ENCODE results near the gene COPS7A.
A peak's percentile ranks its signal among the peaks of the same experiment; 100 is the strongest.
"Not testable (repeated sequence)": the region's sequence is repeated elsewhere in the genome, so short reads cannot be mapped to it uniquely, and the experiment has no call there.

The COPS7A gene

GRCh38 chr12:6699989-6700645 is 23.7 kb upstream of the COPS7A start:
- DNase-seq, result peak in 40 of 42 donors; percentile 10 to 76 (median 50)
- intact Hi-C loops (cut with DNase I), result no loop called here

GRCh38 chr12:6700646-6701051 is 23.2 kb upstream of the COPS7A start, which contains the start of gene PIANP:
Gene PIANP (minus strand): TSS chr12:6700815. CDS start chr12:6698061, 2,754 bp downstream.
- intact Hi-C loops (cut with DNase I), result no loop called here
- peak in 41 of 42 donors; percentile 12 to 83 (median 66) for DNase-seq

GRCh38 chr12:6701078-6701768 is 22.6 kb upstream of the COPS7A start:
- no peak for DNase-seq

GRCh38 chr12:6703631-6704030 is 20.2 kb upstream of the COPS7A start:
- no peak for DNase-seq
- intact Hi-C loops (cut with DNase I), result no loop called here

More at GRCh38 chr12:6701078-6701768, 22.6 kb upstream of the COPS7A start:
- intact Hi-C loops (cut with DNase I), result no loop called here

- intact Hi-C loops (cut with DNase I); DNase-seq: not testable (repeated sequence)
Measured at GRCh38 chr12:6708351-6708750, 15.5 kb upstream of the COPS7A start.

- intact Hi-C loops (cut with DNase I), result no loop called here
Measured at GRCh38 chr12:6708960-6709394, 14.9 kb upstream of the COPS7A start.

GRCh38 chr12:6716031-6716873 is 7.6 kb upstream of the COPS7A start:
- intact Hi-C loops (cut with DNase I); DNase-seq: not testable (repeated sequence)

More at GRCh38 chr12:6708960-6709394, 14.9 kb upstream of the COPS7A start:
- no peak for DNase-seq

GRCh38 chr12:6716874-6717437 is 6.9 kb upstream of the COPS7A start:
- DNase-seq, result no peak
- intact Hi-C loops (cut with DNase I), result no loop called here

GRCh38 chr12:6722863-6723262 is 983 bp upstream of the COPS7A start:
- intact Hi-C loops (cut with DNase I), result loop anchor here (1.0 to 2.0 kb wide), 2 partner anchors 34 to 60 kb away; partner anchors contain the start of genes ING4 and ZNF384
- DNase-seq, result no peak

GRCh38 chr12:6724409-6724797 is 557 bp downstream of the COPS7A start:
- intact Hi-C loops (cut with DNase I), result no loop called here

GRCh38 chr12:6725350-6725749 is 1.5 kb downstream of the COPS7A start:
- DNase-seq, result no peak
- intact Hi-C loops (cut with DNase I), result no loop called here

More at GRCh38 chr12:6724409-6724797, 557 bp downstream of the COPS7A start:
- peak in 11 of 42 donors; percentile 3 to 45 (median 16) for DNase-seq

- DNase-seq, result no peak
- intact Hi-C loops (cut with DNase I), result no loop called here
Measured at GRCh38 chr12:6729186-6729585, 5.3 kb downstream of the COPS7A start.

- intact Hi-C loops (cut with DNase I), result no loop called here
- peak in 35 of 42 donors; percentile 5 to 79 (median 39) for DNase-seq
Measured at GRCh38 chr12:6730169-6730568, 6.3 kb downstream of the COPS7A start.

- intact Hi-C loops (cut with DNase I), result no loop called here
- DNase-seq, result no peak
Measured at GRCh38 chr12:6734506-6735387, 10.9 kb downstream of the COPS7A start.

GRCh38 chr12:6735448-6736191 is 11.8 kb downstream of the COPS7A start:
- peak; percentile 26 to 83 (median 63) for DNase-seq

GRCh38 chr12:6736754-6737153 is 12.9 kb downstream of the COPS7A start:
- no peak for DNase-seq
- intact Hi-C loops (cut with DNase I), result no loop called here

More at GRCh38 chr12:6735448-6736191, 11.8 kb downstream of the COPS7A start:
- intact Hi-C loops (cut with DNase I), result no loop called here

- intact Hi-C loops (cut with DNase I); DNase-seq: not testable (repeated sequence)
Measured at GRCh38 chr12:6742080-6742479, 18.2 kb downstream of the COPS7A start.
